Memory B cell (primary cell): ENCODE data around the gene RALY.

Experiments
- ATAC-seq: fragments of 150-1000 bp; cut with Tn5 transposase; 2 replicates; pipeline ENCODE4 v1.10.0; 2021; ENCODE audit warnings: low read depth, mild to moderate bottlenecking, moderate library complexity
- DNase-seq, 2 donors: peaks; one replicate each; pipeline ENCODE4 v3.0.0; 2022; ENCODE audit warnings: low spot score in 2 of 2
- H3K27ac Mint-ChIP-seq: one replicate; pipeline ENCODE4 v1.8.0; 2022; ENCODE audit warnings: mild to moderate bottlenecking, moderate library complexity, mixed read lengths
- H3K27me3 Mint-ChIP-seq: one replicate; pipeline ENCODE4 v1.8.0; 2022; ENCODE audit warnings: mixed read lengths
- H3K36me3 Mint-ChIP-seq: one replicate; pipeline ENCODE4 v1.8.0; 2022; ENCODE audit warnings: mild to moderate bottlenecking, mixed read lengths
- H3K4me1 Mint-ChIP-seq: one replicate; pipeline ENCODE4 v1.8.0; 2022; ENCODE audit warnings: mixed read lengths
- H3K4me3 Mint-ChIP-seq: one replicate; pipeline ENCODE4 v1.8.0; 2022; ENCODE audit warnings: mild to moderate bottlenecking, moderate library complexity, mixed read lengths
- H3K9me3 Mint-ChIP-seq: one replicate; pipeline ENCODE4 v1.8.0; 2022; ENCODE audit warnings: mixed read lengths

Gene RALY

GRCh38 chr20:34110745-34111641, 117.3 kb downstream of the RALY start:
- Mint-ChIP-seq H3K27ac (peak overlapping the region; percentile 95), H3K27me3 (no peaks in the 10 kb centered on the region), H3K36me3 (peaks cover 10% of the 10 kb centered on the region), H3K9me3 (no peaks in the 10 kb centered on the region), H3K4me3 (peak overlapping the region; percentile 96), H3K4me1 (peaks cover 29% of the 10 kb centered on the region)
- ATAC-seq (no peak), DNase-seq (no peak)

- ATAC-seq (peak; percentile 88), DNase-seq (peak; percentile 85 to 91)
- H3K27me3 Mint-ChIP-seq: no peaks in the 10 kb centered on the region
- no peaks in the 10 kb centered on the region for H3K9me3 Mint-ChIP-seq
- H3K4me1 Mint-ChIP-seq: peaks cover 29% of the 10 kb centered on the region
- peak within 1 kb of the TSS; percentile 95 for H3K27ac Mint-ChIP-seq
- peaks cover 10% of the 10 kb centered on the region for H3K36me3 Mint-ChIP-seq
- H3K4me3 Mint-ChIP-seq: peak within 1 kb of the TSS; percentile 96
Observed at GRCh38 chr20:34111702-34112599, 118.2 kb downstream of the RALY start, which contains the start of gene EIF2S2. Gene EIF2S2 (minus strand): TSS chr20:34112243. CDS start chr20:34112110, 133 bp downstream.

- DNase-seq: peak in 1 of 2 donors; percentile 16
- no peaks in the 10 kb centered on the region for H3K9me3 Mint-ChIP-seq
- peaks cover 27% of the 10 kb centered on the region for H3K4me1 Mint-ChIP-seq
- H3K4me3 Mint-ChIP-seq: peak overlapping the region; percentile 96
- peaks cover 9% of the 10 kb centered on the region for H3K36me3 Mint-ChIP-seq
- no peak for ATAC-seq
- peak overlapping the region; percentile 95 for H3K27ac Mint-ChIP-seq
- no peaks in the 10 kb centered on the region for H3K27me3 Mint-ChIP-seq
Observed at GRCh38 chr20:34112600-34113101, 118.9 kb downstream of the RALY start.

GRCh38 chr20:34114809-34115208, 121.1 kb downstream of the RALY start:
- Mint-ChIP-seq H3K27ac (no peak overlapping the region), H3K4me3 (no peak overlapping the region)

GRCh38 chr20:34115232-34115631, 121.5 kb downstream of the RALY start:
- H3K9me3 Mint-ChIP-seq: no peaks in the 10 kb centered on the region
- no peaks in the 10 kb centered on the region for H3K27me3 Mint-ChIP-seq
- H3K4me3 Mint-ChIP-seq: no peak overlapping the region
- peaks cover 13% of the 10 kb centered on the region for H3K4me1 Mint-ChIP-seq
- no peak overlapping the region for H3K27ac Mint-ChIP-seq
- peaks cover 3% of the 10 kb centered on the region for H3K36me3 Mint-ChIP-seq
- ATAC-seq: no peak
- DNase-seq: no peak

More at GRCh38 chr20:34114809-34115208, 121.1 kb downstream of the RALY start:
- DNase-seq (no peak), ATAC-seq (no peak)
- no peaks in the 10 kb centered on the region for H3K9me3 Mint-ChIP-seq
- peaks cover 5% of the 10 kb centered on the region for H3K36me3 Mint-ChIP-seq
- H3K4me1 Mint-ChIP-seq: peaks cover 15% of the 10 kb centered on the region
- no peaks in the 10 kb centered on the region for H3K27me3 Mint-ChIP-seq

- no peak for ATAC-seq
- H3K27ac Mint-ChIP-seq: no peak overlapping the region
Observed at GRCh38 chr20:34120213-34120612, 126.5 kb downstream of the RALY start.

GRCh38 chr20:34122274-34122980, 128.7 kb downstream of the RALY start:
- Mint-ChIP-seq H3K4me1 (peaks cover 10% of the 10 kb centered on the region), H3K27ac (no peak overlapping the region), H3K4me3 (no peak overlapping the region), H3K27me3 (no peaks in the 10 kb centered on the region), H3K9me3 (no peaks in the 10 kb centered on the region), H3K36me3 (no peaks in the 10 kb centered on the region)
- no peak for ATAC-seq
- DNase-seq: no peak

More at GRCh38 chr20:34120213-34120612, 126.5 kb downstream of the RALY start:
- Mint-ChIP-seq H3K27me3 (no peaks in the 10 kb centered on the region), H3K4me1 (peaks cover 10% of the 10 kb centered on the region), H3K4me3 (no peak overlapping the region), H3K36me3 (no peaks in the 10 kb centered on the region), H3K9me3 (no peaks in the 10 kb centered on the region)
- DNase-seq: no peak

GRCh38 chr20:34123309-34123708, 129.6 kb downstream of the RALY start:
- DNase-seq: no peak
- Mint-ChIP-seq H3K4me3 (no peak overlapping the region), H3K4me1 (peaks cover 10% of the 10 kb centered on the region), H3K36me3 (no peaks in the 10 kb centered on the region), H3K27ac (no peak overlapping the region), H3K9me3 (no peaks in the 10 kb centered on the region), H3K27me3 (no peaks in the 10 kb centered on the region)
- no peak for ATAC-seq

GRCh38 chr20:34124469-34125249, 130.9 kb downstream of the RALY start:
- DNase-seq (peak in 1 of 2 donors; percentile 36), ATAC-seq (peak; percentile 99)
- Mint-ChIP-seq H3K36me3 (no peaks in the 10 kb centered on the region), H3K4me1 (peaks cover 14% of the 10 kb centered on the region), H3K27ac (peak overlapping the region; percentile 38), H3K9me3 (no peaks in the 10 kb centered on the region), H3K27me3 (no peaks in the 10 kb centered on the region), H3K4me3 (no peak overlapping the region)

GRCh38 chr20:34127792-34128191, 134.1 kb downstream of the RALY start:
- no peak overlapping the region for H3K27ac Mint-ChIP-seq
- DNase-seq: no peak
- H3K36me3 Mint-ChIP-seq: no peaks in the 10 kb centered on the region

GRCh38 chr20:34129518-34130162, 135.9 kb downstream of the RALY start:
- ATAC-seq: peak; percentile 78
- Mint-ChIP-seq H3K27me3 (no peaks in the 10 kb centered on the region), H3K9me3 (no peaks in the 10 kb centered on the region), H3K4me3 (peak overlapping the region; percentile 19), H3K4me1 (peaks cover 7% of the 10 kb centered on the region), H3K27ac (no peak overlapping the region), H3K36me3 (no peaks in the 10 kb centered on the region)
- peak; percentile 56 to 73 for DNase-seq

More at GRCh38 chr20:34127792-34128191, 134.1 kb downstream of the RALY start:
- H3K4me1 Mint-ChIP-seq: peaks cover 13% of the 10 kb centered on the region
- no peaks in the 10 kb centered on the region for H3K27me3 Mint-ChIP-seq
- ATAC-seq: no peak
- H3K9me3 Mint-ChIP-seq: no peaks in the 10 kb centered on the region
- no peak overlapping the region for H3K4me3 Mint-ChIP-seq

GRCh38 chr20:34131491-34131890, 137.8 kb downstream of the RALY start:
- H3K27ac Mint-ChIP-seq: no peak overlapping the region
- H3K4me3 Mint-ChIP-seq: no peak overlapping the region
- no peaks in the 10 kb centered on the region for H3K9me3 Mint-ChIP-seq
- H3K36me3 Mint-ChIP-seq: no peaks in the 10 kb centered on the region
- H3K27me3 Mint-ChIP-seq: no peaks in the 10 kb centered on the region
- ATAC-seq (no peak), DNase-seq (no peak)
- peaks cover 4% of the 10 kb centered on the region for H3K4me1 Mint-ChIP-seq
